Measurements from ENCODE around the gene KRTAP2-1.
A peak's percentile ranks its signal among the peaks of the same experiment; 100 is the strongest.
"Not testable (repeated sequence)": the region's sequence is repeated elsewhere in the genome, so short reads cannot be mapped to it uniquely, and the experiment has no call there.

The KRTAP2-1 gene, protein sequence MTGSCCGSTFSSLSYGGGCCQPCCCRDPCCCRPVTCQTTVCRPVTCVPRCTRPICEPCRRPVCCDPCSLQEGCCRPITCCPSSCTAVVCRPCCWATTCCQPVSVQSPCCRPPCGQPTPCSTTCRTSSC

GRCh38 chr17:41046735-41047465 is at the start of gene KRTAP2-1:
Gene KRTAP2-1, minus strand, starts transcription at chr17:41047316. Its CDS starts 49 bp downstream, at chr17:41047267.
- not testable (repeated sequence) for DNase-seq (ENCODE audit: low read depth, low spot score); H3K27ac ChIP-seq; H3K36me3 ChIP-seq (ENCODE audit: insufficient read depth, low read length); H3K9me3 ChIP-seq (ENCODE audit: low read depth, low read length); H3K4me3 ChIP-seq; H3K9ac ChIP-seq (ENCODE audit: insufficient read length)

GRCh38 chr17:41096055-41096454 is 48.9 kb upstream of the KRTAP2-1 start:
- Histone ChIP-seq H3K4me3 (no peak overlapping the region), H3K36me3 (ENCODE audit: insufficient read depth, low read length) (no peaks in the 10 kb centered on the region; the same call in 1 of the 2 replicates), H3K9me3 (ENCODE audit: low read depth, low read length) (0 out of 2 replicates have a peak, but pooled peaks cover 4% of the 10 kb centered on the region), H3K27ac (no peak overlapping the region), H3K9ac (ENCODE audit: insufficient read length) (no peak overlapping the region)
- TF ChIP-seq FOXP2 (optimal IDR thresholded peaks at IDR 0.05; ENCODE audit: control extremely low read depth, extremely low read length, insufficient read depth) (no peak), POLR2AphosphoS5 (IDR thresholded peaks at IDR 0.05; ENCODE audit: borderline replicate concordance, low read depth, low read length) (no peak), EZH2 (IDR thresholded peaks at IDR 0.05) (no peak)
- no peak for DNase-seq (ENCODE audit: low read depth, low spot score)

- H3K36me3 ChIP-seq (ENCODE audit: insufficient read depth, low read length); H3K9ac ChIP-seq (ENCODE audit: insufficient read length); H3K27ac ChIP-seq; H3K9me3 ChIP-seq (ENCODE audit: low read depth, low read length); DNase-seq (ENCODE audit: low read depth, low spot score): not testable (repeated sequence)
- H3K4me3 ChIP-seq, result peak overlapping the region; percentile 57
Measured at GRCh38 chr17:41088760-41089352, 41.7 kb upstream of the KRTAP2-1 start.

DNA sequence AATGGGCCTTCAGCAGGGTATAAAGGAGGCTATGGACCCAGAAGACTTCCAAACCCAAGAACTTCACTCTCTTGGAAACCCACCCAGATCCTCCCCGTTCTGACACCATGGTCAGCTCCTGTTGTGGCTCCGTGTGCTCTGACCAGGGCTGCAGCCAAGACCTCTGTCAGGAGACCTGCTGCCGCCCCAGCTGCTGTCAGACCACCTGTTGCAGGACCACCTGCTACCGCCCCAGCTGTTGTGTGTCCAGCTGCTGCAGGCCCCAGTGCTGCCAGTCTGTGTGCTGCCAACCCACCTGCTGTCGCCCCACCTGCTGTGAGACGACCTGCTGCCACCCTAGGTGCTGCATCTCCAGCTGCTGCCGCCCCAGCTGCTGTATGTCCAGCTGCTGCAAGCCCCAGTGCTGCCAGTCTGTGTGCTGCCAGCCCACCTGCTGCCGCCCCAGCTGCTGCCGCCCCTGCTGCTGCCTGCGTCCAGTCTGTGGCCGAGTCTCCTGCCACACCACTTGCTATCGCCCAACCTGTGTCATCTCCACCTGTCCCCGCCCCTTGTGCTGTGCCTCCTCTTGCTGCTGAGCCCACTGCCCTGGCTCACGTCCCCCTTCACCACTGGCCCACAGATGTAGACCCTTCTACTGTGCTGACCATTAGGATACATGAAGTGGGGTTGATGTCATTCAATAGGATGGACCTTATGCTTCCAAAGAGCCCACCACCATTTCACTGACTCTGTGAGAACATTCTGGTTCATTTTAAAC is 37.2 kb upstream of the KRTAP2-1 start, which contains the start of gene KRTAP4-7:
KRTAP4-7 (plus strand) TSS at position 51 of the 757 bp plus-strand sequence; CDS start at position 108, 57 bp downstream.
- H3K9ac ChIP-seq (ENCODE audit: insufficient read length); DNase-seq (ENCODE audit: low read depth, low spot score); H3K36me3 ChIP-seq (ENCODE audit: insufficient read depth, low read length); H3K9me3 ChIP-seq (ENCODE audit: low read depth, low read length): not testable (repeated sequence)
- peak within 1 kb of the TSS; percentile 27; the same call in 1 of the 2 replicates for H3K4me3 ChIP-seq
- peak within 1 kb of the TSS; percentile 87; the same call in 1 of the 2 replicates for H3K27ac ChIP-seq

- not testable (repeated sequence) for H3K9me3 ChIP-seq (ENCODE audit: low read depth, low read length); DNase-seq (ENCODE audit: low read depth, low spot score); H3K9ac ChIP-seq (ENCODE audit: insufficient read length); H3K36me3 ChIP-seq (ENCODE audit: insufficient read depth, low read length); H3K4me3 ChIP-seq; H3K27ac ChIP-seq
Measured at GRCh38 chr17:41083427-41083826, 36.3 kb upstream of the KRTAP2-1 start.

GRCh38 chr17:41082626-41083025 is 35.5 kb upstream of the KRTAP2-1 start:
- Histone ChIP-seq H3K9me3 (ENCODE audit: low read depth, low read length) (no peaks in the 10 kb centered on the region), H3K27ac (peak overlapping the region; percentile 87), H3K36me3 (ENCODE audit: insufficient read depth, low read length) (no peaks in the 10 kb centered on the region), H3K4me3 (peak overlapping the region; percentile 27; the same call in 1 of the 2 replicates), H3K9ac (ENCODE audit: insufficient read length) (no peak overlapping the region)
- DNase-seq (ENCODE audit: low read depth, low spot score), result peak; percentile 99
- TF ChIP-seq FOXP2 (optimal IDR thresholded peaks at IDR 0.05; ENCODE audit: control extremely low read depth, extremely low read length, insufficient read depth) (no peak), POLR2AphosphoS5 (IDR thresholded peaks at IDR 0.05; ENCODE audit: borderline replicate concordance, low read depth, low read length) (peak; percentile 61; the same call in 1 of the 2 replicates)

DNA sequence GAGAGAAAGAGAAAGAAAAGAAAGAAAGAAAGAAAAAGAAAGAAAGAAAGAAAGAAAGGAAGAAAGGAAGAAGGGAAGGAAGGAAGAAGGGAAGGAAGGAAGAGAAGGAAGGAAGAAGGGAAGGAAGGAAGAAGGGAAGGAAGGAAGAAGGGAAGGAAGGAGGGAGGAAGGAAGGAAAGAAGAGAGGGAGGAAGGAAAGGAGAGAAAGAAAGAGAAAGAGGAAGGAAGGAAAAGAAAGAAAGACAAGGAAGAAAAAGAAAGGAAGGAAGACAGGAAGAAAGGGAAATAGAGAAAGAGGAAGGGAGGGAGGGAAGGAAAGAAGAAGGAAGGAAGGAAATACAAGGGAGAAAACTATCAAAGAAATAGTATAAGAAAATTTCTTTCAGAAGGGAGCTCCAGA is 29.7 kb upstream of the KRTAP2-1 start:
- DNase-seq (ENCODE audit: low read depth, low spot score), result no peak
- Histone ChIP-seq H3K36me3 (ENCODE audit: insufficient read depth, low read length) (no peaks in the 10 kb centered on the region), H3K4me3 (no peak overlapping the region), H3K27ac (no peak overlapping the region), H3K9me3 (ENCODE audit: low read depth, low read length) (no peaks in the 10 kb centered on the region), H3K9ac (ENCODE audit: insufficient read length) (no peak overlapping the region)
- TF ChIP-seq EZH2 (IDR thresholded peaks at IDR 0.05) (no peak), FOXP2 (optimal IDR thresholded peaks at IDR 0.05; ENCODE audit: control extremely low read depth, extremely low read length, insufficient read depth) (no peak), POLR2AphosphoS5 (IDR thresholded peaks at IDR 0.05; ENCODE audit: borderline replicate concordance, low read depth, low read length) (no peak)

- Histone ChIP-seq H3K4me3 (no peak overlapping the region), H3K36me3 (ENCODE audit: insufficient read depth, low read length) (no peaks in the 10 kb centered on the region), H3K9me3 (ENCODE audit: low read depth, low read length) (no peaks in the 10 kb centered on the region), H3K9ac (ENCODE audit: insufficient read length) (no peak overlapping the region), H3K27ac (no peak overlapping the region)
- no peak for DNase-seq (ENCODE audit: low read depth, low spot score)
- TF ChIP-seq FOXP2 (optimal IDR thresholded peaks at IDR 0.05; ENCODE audit: control extremely low read depth, extremely low read length, insufficient read depth) (no peak), EZH2 (IDR thresholded peaks at IDR 0.05) (no peak), POLR2AphosphoS5 (IDR thresholded peaks at IDR 0.05; ENCODE audit: borderline replicate concordance, low read depth, low read length) (no peak)
Measured at GRCh38 chr17:41073676-41074075, 26.6 kb upstream of the KRTAP2-1 start.
